Measurements from ENCODE around the gene ISOC2. TPM values are rescaled to one million over a fixed set of nuclear protein-coding genes. Genes with fewer than 3 reads are reported as not detected.

ISOC2 gene
- total and polyA plus RNA-seq, 2 experiments from 2014 or later = 72.2 to 79.3 TPM

- Histone ChIP-seq H3K79me2 (peaks cover 18% of the 10 kb centered on the region), H3K27me3 (no peaks in the 10 kb centered on the region), H2AFZ (no peak overlapping the region), H3K36me3 (replicated peaks; ENCODE audit: insufficient read depth, low read depth) (no peaks in the 10 kb centered on the region), H3K9me3 (ENCODE audit: low read depth) (no peaks in the 10 kb centered on the region), H3K27ac (no peak overlapping the region), H3K9me2 (replicated peaks; ENCODE audit: insufficient read depth) (no peaks in the 10 kb centered on the region), H4K20me1 (ENCODE audit: insufficient read depth, poor library complexity, severe bottlenecking) (no peaks in the 10 kb centered on the region), H3K4me3 (no peak overlapping the region), H3K4me1 (ENCODE audit: insufficient read depth) (peaks cover 13% of the 10 kb centered on the region), H3K4me2 (peak overlapping the region; percentile 83)
- no peak for DNase-seq (ENCODE audit: low spot score)
- 97% methylated on average over 10 of the region's 12 CpGs for WGBS (ENCODE audit: low lambda C conversion rate, missing lambda C conversion rate)
- TF ChIP-seq EZH2 (IDR thresholded peaks at IDR 0.05; ENCODE audit: borderline replicate concordance) (no peak), EZH2phosphoT487 (IDR thresholded peaks at IDR 0.05; ENCODE audit: low read depth, severe bottlenecking, unreplicated experiment) (no peak), CTCF (IDR thresholded peaks at IDR 0.05; ENCODE audit: poor library complexity) (no peak)
Measured at GRCh38 chr19:55478364-55478763, 16.9 kb upstream of the ISOC2 start.

GRCh38 chr19:55477905-55478304 is 16.5 kb upstream of the ISOC2 start:
- H2AFZ ChIP-seq = no peak overlapping the region
- DNase-seq (ENCODE audit: low spot score) = no peak
- no peak overlapping the region for H3K27ac ChIP-seq
- H3K4me3 ChIP-seq = no peak overlapping the region
- peaks cover 13% of the 10 kb centered on the region for H3K4me1 ChIP-seq (ENCODE audit: insufficient read depth)
- TF ChIP-seq CTCF (IDR thresholded peaks at IDR 0.05; ENCODE audit: poor library complexity) = no peak
- no peak for TF ChIP-seq EZH2phosphoT487 (IDR thresholded peaks at IDR 0.05; ENCODE audit: low read depth, severe bottlenecking, unreplicated experiment)
- TF ChIP-seq EZH2 (IDR thresholded peaks at IDR 0.05; ENCODE audit: borderline replicate concordance) = no peak
- H3K9me3 ChIP-seq (ENCODE audit: low read depth) = no peaks in the 10 kb centered on the region
- peaks cover 18% of the 10 kb centered on the region for H3K79me2 ChIP-seq
- no peaks in the 10 kb centered on the region for H3K36me3 ChIP-seq (replicated peaks; ENCODE audit: insufficient read depth, low read depth)
- no peaks in the 10 kb centered on the region for H3K27me3 ChIP-seq
- H3K4me2 ChIP-seq = peak overlapping the region; percentile 83
- no peaks in the 10 kb centered on the region for H3K9me2 ChIP-seq (replicated peaks; ENCODE audit: insufficient read depth)
- 91% methylated on average over 13 of the region's 13 CpGs for WGBS (ENCODE audit: low lambda C conversion rate, missing lambda C conversion rate)
- H4K20me1 ChIP-seq (ENCODE audit: insufficient read depth, poor library complexity, severe bottlenecking) = no peaks in the 10 kb centered on the region

GRCh38 chr19:55476100-55476775 is 14.8 kb upstream of the ISOC2 start, which contains the start of gene ZNF628:
Gene ZNF628 (plus strand): TSS chr19:55476617. CDS start chr19:55479911, 3,294 bp downstream.
- Histone ChIP-seq H3K9me3 (ENCODE audit: low read depth) (no peaks in the 10 kb centered on the region), H2AFZ (peak within 1 kb of the TSS; percentile 96), H3K4me3 (peak within 1 kb of the TSS; percentile 83), H3K9me2 (replicated peaks; ENCODE audit: insufficient read depth) (no peaks in the 10 kb centered on the region), H4K20me1 (ENCODE audit: insufficient read depth, poor library complexity, severe bottlenecking) (no peaks in the 10 kb centered on the region), H3K36me3 (replicated peaks; ENCODE audit: insufficient read depth, low read depth) (no peaks in the 10 kb centered on the region), H3K27me3 (no peaks in the 10 kb centered on the region), H3K4me1 (ENCODE audit: insufficient read depth) (peaks cover 13% of the 10 kb centered on the region), H3K27ac (peak within 1 kb of the TSS; percentile 91), H3K79me2 (peaks cover 18% of the 10 kb centered on the region), H3K4me2 (peak within 1 kb of the TSS; percentile 85)
- 2% methylated on average over 35 of the region's 61 CpGs for WGBS (ENCODE audit: low lambda C conversion rate, missing lambda C conversion rate)
- TF ChIP-seq CTCF (IDR thresholded peaks at IDR 0.05; ENCODE audit: poor library complexity) (no peak), EZH2phosphoT487 (IDR thresholded peaks at IDR 0.05; ENCODE audit: low read depth, severe bottlenecking, unreplicated experiment) (no peak), EZH2 (IDR thresholded peaks at IDR 0.05; ENCODE audit: borderline replicate concordance) (no peak)
- peak; percentile 99 for DNase-seq (ENCODE audit: low spot score)

All from hepatocyte (in vitro differentiated cells).